AG04449 (cell line): ENCODE data around the gene BCL2L15.
A peak's percentile ranks its signal among the peaks of the same experiment; 100 is the strongest.

ENCODE experiments used
- CTCF ChIA-PET: fragments of 350-600 bp; formaldehyde crosslinking; extraction: SDS; loops from one replicate; lab custom pipeline; 2021; ENCODE audit warnings: antibody characterized with exemption; lab: Yijun Ruan, JAX
- POLR2A ChIA-PET: fragments of 400-600, 350-600 bp; formaldehyde crosslinking; extraction: SDS; loops from one replicate; lab custom pipeline; 2020; ENCODE audit warnings: antibody characterized with exemption, inconsistent platforms; lab: Yijun Ruan, JAX
- DNase-seq: peaks from one replicate; pipeline ENCODE4 v3.0.0-alpha.2; 2010; ENCODE audit warnings: low read depth, low spot score
- H3K4me3 ChIP-seq: 2 replicates; pipeline ENCODE4 v1.5.1; 2011; ENCODE audit warnings: low read depth, mild to moderate bottlenecking, control low read depth, low read length
- TF ChIP-seq, protein P1 (sequence below): IDR thresholded peaks from one replicate; pipeline ENCODE4 v1.5.1; 2011; ENCODE audit warnings: mild to moderate bottlenecking, moderate library complexity, low read length, control low read depth, inconsistent platforms; ENCODE audit not compliant: insufficient read depth; ENCODE audit errors: missing control alignments

Gene BCL2L15

DNA sequence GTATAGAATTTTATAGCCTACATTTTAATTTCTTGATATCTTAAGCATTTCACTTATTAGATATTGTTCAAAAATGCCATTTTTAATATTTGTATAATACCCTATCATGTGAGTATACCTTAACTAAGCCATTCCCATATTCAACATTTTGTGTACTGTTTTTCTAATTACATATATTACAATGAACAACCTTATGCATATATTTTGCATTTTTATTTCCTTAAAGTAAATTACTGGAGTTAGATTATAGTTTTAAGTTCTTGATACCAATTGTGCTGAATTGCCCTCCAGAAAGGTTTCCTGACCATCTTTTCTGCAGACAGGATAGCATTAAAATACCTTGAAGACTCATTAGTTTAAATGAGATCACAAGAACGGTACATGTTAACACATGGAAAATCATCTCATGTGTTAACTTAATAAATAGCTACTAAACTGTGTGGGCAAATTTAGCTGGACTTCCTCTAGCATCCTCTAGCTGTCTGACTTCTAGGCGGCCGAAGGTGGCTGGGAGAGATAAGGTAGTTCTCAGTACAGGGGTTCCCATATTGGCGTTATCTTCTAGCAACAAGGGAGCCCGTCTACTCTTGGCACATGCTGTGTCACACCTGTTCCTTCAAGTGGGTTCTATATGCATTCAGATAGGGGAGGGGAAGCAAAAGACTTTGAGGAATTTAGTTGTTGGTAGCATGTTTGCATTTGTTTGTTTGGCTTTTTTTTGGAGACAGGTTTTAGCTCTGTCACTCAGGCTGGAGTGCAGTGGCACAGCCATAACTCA lies 26.7 kb upstream of the BCL2L15 start:
- no peak for DNase-seq
- POLR2A ChIA-PET, result no interaction called here
- no peak overlapping the region for H3K4me3 ChIP-seq
- TF ChIP-seq, protein P1, sequence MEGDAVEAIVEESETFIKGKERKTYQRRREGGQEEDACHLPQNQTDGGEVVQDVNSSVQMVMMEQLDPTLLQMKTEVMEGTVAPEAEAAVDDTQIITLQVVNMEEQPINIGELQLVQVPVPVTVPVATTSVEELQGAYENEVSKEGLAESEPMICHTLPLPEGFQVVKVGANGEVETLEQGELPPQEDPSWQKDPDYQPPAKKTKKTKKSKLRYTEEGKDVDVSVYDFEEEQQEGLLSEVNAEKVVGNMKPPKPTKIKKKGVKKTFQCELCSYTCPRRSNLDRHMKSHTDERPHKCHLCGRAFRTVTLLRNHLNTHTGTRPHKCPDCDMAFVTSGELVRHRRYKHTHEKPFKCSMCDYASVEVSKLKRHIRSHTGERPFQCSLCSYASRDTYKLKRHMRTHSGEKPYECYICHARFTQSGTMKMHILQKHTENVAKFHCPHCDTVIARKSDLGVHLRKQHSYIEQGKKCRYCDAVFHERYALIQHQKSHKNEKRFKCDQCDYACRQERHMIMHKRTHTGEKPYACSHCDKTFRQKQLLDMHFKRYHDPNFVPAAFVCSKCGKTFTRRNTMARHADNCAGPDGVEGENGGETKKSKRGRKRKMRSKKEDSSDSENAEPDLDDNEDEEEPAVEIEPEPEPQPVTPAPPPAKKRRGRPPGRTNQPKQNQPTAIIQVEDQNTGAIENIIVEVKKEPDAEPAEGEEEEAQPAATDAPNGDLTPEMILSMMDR, result no peak
- CTCF ChIA-PET, result interaction anchor here (1.0 to 1.7 kb wide), 3 partner anchors 10 to 78 kb away, joined by 3 to 10 read pairs (median 3); no protein-coding TSS in a partner anchor

DNA sequence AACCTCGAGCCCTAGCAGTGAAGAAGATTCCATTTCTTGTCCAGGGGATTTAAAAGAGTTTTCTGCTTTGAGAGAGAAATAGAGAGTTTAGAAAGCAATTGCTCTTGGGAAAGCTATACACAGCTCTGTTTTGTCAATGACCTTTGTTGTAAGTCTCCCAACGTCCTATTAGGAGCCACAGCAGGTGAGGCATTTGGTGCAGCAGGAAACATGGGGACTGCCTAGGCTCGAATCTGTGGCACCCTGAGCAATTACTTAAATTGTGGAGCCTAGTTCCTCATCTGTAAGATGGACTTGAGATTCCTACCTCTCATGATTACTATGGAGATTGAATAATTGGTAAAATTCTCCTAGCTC lies 25.9 kb upstream of the BCL2L15 start:
- no peak for DNase-seq
- TF ChIP-seq, protein P1, result no peak
- POLR2A ChIA-PET, result interaction anchor here (0.5 to 1.2 kb wide), 2 partner anchors 16 to 26 kb away, joined by 3 to 4 read pairs; partner anchors contain the start of gene HIPK1
- CTCF ChIA-PET, result interaction anchor here (0.6 to 1.7 kb wide), 5 partner anchors 9 to 841 kb away, joined by 3 to 10 read pairs (median 3); no protein-coding TSS in a partner anchor
- no peak overlapping the region for H3K4me3 ChIP-seq

DNA sequence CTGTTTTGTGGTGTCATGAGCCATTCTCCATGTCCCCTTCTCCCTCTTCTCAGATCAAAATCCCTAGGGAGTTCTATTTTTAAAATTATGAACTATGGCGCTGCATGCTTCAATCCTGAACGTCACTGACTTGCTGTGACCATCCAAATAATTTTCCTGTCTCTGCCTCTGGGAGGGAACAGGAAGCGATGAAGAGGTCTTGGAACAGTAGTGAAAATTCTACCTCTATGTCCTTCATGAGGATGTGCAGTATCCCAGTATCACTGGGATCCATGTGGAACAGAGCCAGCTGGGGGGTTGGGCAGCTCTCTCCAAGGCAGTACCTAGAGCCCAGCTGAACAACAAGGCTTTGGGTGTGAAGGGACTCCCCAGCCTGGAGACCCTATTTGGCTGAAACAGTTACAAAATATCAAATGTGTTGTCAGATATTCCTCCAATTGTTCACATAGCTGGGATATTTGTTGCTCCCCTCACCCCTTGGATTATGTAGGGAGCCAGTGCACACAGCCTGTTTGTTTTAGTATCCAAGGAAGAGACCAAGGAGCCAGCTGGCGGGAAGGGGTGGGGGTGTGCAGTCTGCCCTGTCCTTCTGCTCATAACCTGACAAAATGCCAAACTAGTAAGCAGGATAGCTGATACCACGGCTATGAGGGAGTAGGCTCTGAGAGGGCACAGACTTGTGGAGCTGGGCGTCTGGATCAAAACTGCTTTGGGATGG lies 25.4 kb upstream of the BCL2L15 start:
- no peak overlapping the region for H3K4me3 ChIP-seq
- ChIA-PET CTCF (interaction anchor here (0.6 to 1.7 kb wide), 5 partner anchors 9 to 840 kb away, joined by 3 to 10 read pairs (median 3); no protein-coding TSS in a partner anchor), POLR2A (interaction anchor here (0.5 to 1.2 kb wide), 2 partner anchors 17 to 26 kb away, joined by 3 to 4 read pairs; partner anchors contain the start of gene HIPK1)
- TF ChIP-seq, protein P1, result no peak
- DNase-seq, result peak; percentile 60

DNA sequence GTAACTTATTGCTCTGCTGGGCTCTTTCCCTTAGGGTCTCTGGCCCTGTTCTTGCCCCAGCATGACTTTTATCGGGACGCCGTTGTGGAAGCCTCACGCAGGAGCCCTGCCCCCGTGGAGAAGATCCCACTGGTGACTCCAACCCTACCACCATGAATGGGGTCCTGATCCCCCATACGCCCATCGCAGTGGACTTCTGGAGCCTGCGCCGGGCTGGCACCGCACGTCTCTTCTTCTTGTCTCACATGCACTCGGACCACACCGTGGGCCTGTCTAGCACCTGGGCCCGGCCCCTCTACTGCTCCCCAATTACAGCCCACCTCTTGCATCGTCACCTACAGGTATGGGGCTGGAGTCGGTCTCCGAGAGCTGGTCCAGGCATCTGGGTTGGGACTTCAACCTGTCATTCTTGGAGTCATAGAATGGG lies 18.1 kb upstream of the BCL2L15 start:
- peak overlapping the region; percentile 84 for H3K4me3 ChIP-seq
- DNase-seq, result no peak
- TF ChIP-seq, protein P1, result no peak
- ChIA-PET CTCF (interaction anchor here (1.5 to 2.3 kb wide), 3 partner anchors 12 to 70 kb away, joined by 6 to 17 read pairs (median 14); partner anchors contain the start of gene HIPK1), POLR2A (interaction anchor here (0.5 to 3.2 kb wide), 4 partner anchors 12 to 94 kb away, joined by 3 to 46 read pairs (median 6); partner anchors contain the start of genes HIPK1 and RSBN1)

DNA sequence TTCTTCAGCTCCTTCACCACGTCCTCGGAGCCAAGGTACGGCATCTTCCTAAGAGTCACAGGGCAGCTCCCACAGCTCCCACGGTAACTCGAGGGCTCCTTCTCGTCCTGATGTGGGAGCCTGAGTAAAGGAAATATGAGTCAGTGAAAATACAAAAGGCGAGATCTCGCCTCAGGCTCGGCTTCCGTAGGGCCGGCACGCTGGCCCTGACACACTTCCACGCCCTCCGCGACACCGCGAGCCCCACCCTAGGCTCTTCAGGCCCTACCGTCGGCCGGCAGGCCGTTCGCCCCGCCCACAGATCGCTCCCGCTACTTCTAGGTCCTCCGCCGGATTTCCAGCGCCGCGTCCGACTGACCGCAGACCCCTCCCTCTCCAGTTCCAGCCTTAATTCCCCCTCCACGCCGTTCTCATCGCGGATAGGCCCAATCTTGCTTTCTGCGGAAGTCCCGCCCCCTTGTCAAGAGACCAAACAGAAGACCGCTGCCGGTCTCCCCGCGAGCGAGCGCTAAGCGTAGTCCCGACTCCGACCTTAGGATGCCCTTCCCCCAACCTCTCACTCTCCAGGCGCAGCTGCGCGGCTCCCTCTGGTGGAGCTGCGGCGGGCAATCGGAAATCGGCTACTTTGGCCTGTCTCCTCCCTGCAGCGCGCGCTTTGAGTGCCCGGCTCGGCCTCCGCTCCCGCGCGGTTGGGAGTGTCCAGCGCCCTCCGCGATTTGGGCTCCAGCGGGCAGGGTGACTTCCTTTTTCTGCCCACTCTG lies 17.5 kb upstream of the BCL2L15 start, which contains the start of the genes AP4B1 and DCLRE1B:
AP4B1 (minus strand) TSS at position 126 of the 761 bp plus-strand sequence; CDS start at position 44, 82 bp downstream.
DCLRE1B (plus strand) TSS at position 653 of the 761 bp plus-strand sequence. CDS start 261 bp downstream, outside the sequence.
- DNase-seq, result peak; percentile 99
- TF ChIP-seq, protein P1, result peak; percentile 94
- CTCF ChIA-PET, result interaction anchor here (0.7 to 2.3 kb wide), 14 partner anchors 8 to 71 kb away, joined by 3 to 19 read pairs (median 5); partner anchors contain the start of gene HIPK1
- POLR2A ChIA-PET, result interaction anchor here (0.6 to 3.2 kb wide), 7 partner anchors 13 to 95 kb away, joined by 3 to 46 read pairs (median 3); partner anchors contain the start of genes HIPK1 and RSBN1
- peak within 1 kb of the TSS; percentile 94 for H3K4me3 ChIP-seq
